WTC11 (cell line): Measurements from ENCODE around the gene GRM5. TPM values are rescaled to one million over a fixed set of nuclear protein-coding genes. Genes with fewer than 3 reads are reported as not detected.
"Not testable (repeated sequence)": the region's sequence is repeated elsewhere in the genome, so short reads cannot be mapped to it uniquely, and the experiment has no call there.

Source experiments
- ATAC-seq: fragments of 200-7000 bp; cut with Tn5 transposase; 2 replicates; pipeline ENCODE4 v1.10.0; 2021; ENCODE audit warnings: mild to moderate bottlenecking, moderate library complexity
- CTCF ChIA-PET: fragments of 300-600 bp; sonication (Branson Sonifier 250); formaldehyde crosslinking; loops from one replicate; lab custom pipeline; 2021; ENCODE audit warnings: antibody characterized with exemption; lab: Charles Lee
- POLR2A ChIA-PET: fragments of 350-600 bp; sonication (Branson Sonifier 250); formaldehyde crosslinking; loops from one replicate; lab custom pipeline; 2021; ENCODE audit warnings: antibody characterized with exemption; lab: Charles Lee
- DNase-seq: peaks from one replicate; pipeline ENCODE4 v3.0.0; 2021; ENCODE audit warnings: low spot score
- H3K27ac Mint-ChIP-seq: 2 replicates; pipeline ENCODE4 v1.8.0; 2021; ENCODE audit warnings: mixed read lengths
- H3K27me3 Mint-ChIP-seq: 2 replicates; pipeline ENCODE4 v1.8.0; 2021; ENCODE audit warnings: low read depth, mild to moderate bottlenecking, moderate library complexity, mixed read lengths
- H3K36me3 Mint-ChIP-seq: 2 replicates; pipeline ENCODE4 v1.8.0; 2021; ENCODE audit warnings: mixed read lengths
- H3K4me1 Mint-ChIP-seq: 2 replicates; pipeline ENCODE4 v1.8.0; 2022; ENCODE audit warnings: mixed read lengths
- H3K4me3 Mint-ChIP-seq: 2 replicates; pipeline ENCODE4 v1.8.0; 2021; ENCODE audit warnings: mild to moderate bottlenecking, moderate library complexity, mixed read lengths
- H3K9me3 Mint-ChIP-seq: 2 replicates; pipeline ENCODE4 v1.8.0; 2021; ENCODE audit warnings: mixed read lengths
- ATF1 ChIP-seq: sonication (generic); formaldehyde crosslinking; IDR thresholded peaks from 2 replicates; pipeline ENCODE4 v1.8.1; 2023; ENCODE audit warnings: mild to moderate bottlenecking, moderate library complexity, missing genetic modification reagents
- E2F4 ChIP-seq: sonication (generic); formaldehyde crosslinking; IDR thresholded peaks from 2 replicates; pipeline ENCODE4 v1.8.1; 2022; ENCODE audit warnings: low read depth, mild to moderate bottlenecking, moderate library complexity, missing genetic modification reagents, borderline replicate concordance
- ESRRA ChIP-seq: sonication (generic); formaldehyde crosslinking; IDR thresholded peaks from 2 replicates; pipeline ENCODE4 v1.8.1; 2022; ENCODE audit warnings: mild to moderate bottlenecking, missing genetic modification reagents, borderline replicate concordance
- GABPB1 ChIP-seq: sonication (generic); formaldehyde crosslinking; IDR thresholded peaks from 2 replicates; pipeline ENCODE4 v1.8.1; 2023; ENCODE audit warnings: mild to moderate bottlenecking, missing genetic modification reagents
- NR1H2 ChIP-seq: sonication (generic); formaldehyde crosslinking; IDR thresholded peaks from 2 replicates; pipeline ENCODE4 v1.9.0; 2021; ENCODE audit warnings: mild to moderate bottlenecking, moderate library complexity, missing genetic modification reagents
- NR2C2 ChIP-seq: sonication (generic); formaldehyde crosslinking; IDR thresholded peaks from 2 replicates; pipeline ENCODE4 v1.8.0; 2022; ENCODE audit warnings: mild to moderate bottlenecking, missing genetic modification reagents
- RORB ChIP-seq: fragments of 250-450 bp; sonication (Bioruptor Pico); IDR thresholded peaks from 2 replicates; pipeline ENCODE4 v1.9.0; 2021; ENCODE audit warnings: mild to moderate bottlenecking
- SP1 ChIP-seq: sonication (generic); formaldehyde crosslinking; conservative IDR thresholded peaks from 2 replicates; pipeline ENCODE4 v1.8.1; 2022; ENCODE audit warnings: missing genetic modification reagents
- ZNF425 ChIP-seq: fragments of 250-450 bp; sonication (Bioruptor Pico); conservative IDR thresholded peaks from 2 replicates; pipeline ENCODE4 v1.9.0; 2021; ENCODE audit warnings: mild to moderate bottlenecking
- total RNA-seq: library from RNA; stranded (reverse); gene quantifications from 3 replicates; pipeline ENCODE4 v1.2.3, GENCODE V29; 2021
- TF ChIP-seq, protein P1 (sequence below): fragments of 250-450 bp; sonication (Bioruptor Pico); IDR thresholded peaks from 2 replicates; pipeline ENCODE4 v2.1.2; 2022; ENCODE audit warnings: mild to moderate bottlenecking, moderate library complexity
- TF ChIP-seq, protein P2 (sequence below): sonication (generic); formaldehyde crosslinking; conservative IDR thresholded peaks from 2 replicates; pipeline ENCODE4 v1.8.1; 2023; ENCODE audit warnings: mild to moderate bottlenecking, low read depth, missing genetic modification reagents, moderate library complexity
- TF ChIP-seq, protein P3 (sequence below): sonication (generic); formaldehyde crosslinking; IDR thresholded peaks from 2 replicates; pipeline ENCODE4 v1.8.0; 2022; ENCODE audit warnings: mild to moderate bottlenecking, missing genetic modification reagents

The GRM5 gene
- total RNA-seq, 1 experiment from 2014 or later, result 0.13 TPM

DNA sequence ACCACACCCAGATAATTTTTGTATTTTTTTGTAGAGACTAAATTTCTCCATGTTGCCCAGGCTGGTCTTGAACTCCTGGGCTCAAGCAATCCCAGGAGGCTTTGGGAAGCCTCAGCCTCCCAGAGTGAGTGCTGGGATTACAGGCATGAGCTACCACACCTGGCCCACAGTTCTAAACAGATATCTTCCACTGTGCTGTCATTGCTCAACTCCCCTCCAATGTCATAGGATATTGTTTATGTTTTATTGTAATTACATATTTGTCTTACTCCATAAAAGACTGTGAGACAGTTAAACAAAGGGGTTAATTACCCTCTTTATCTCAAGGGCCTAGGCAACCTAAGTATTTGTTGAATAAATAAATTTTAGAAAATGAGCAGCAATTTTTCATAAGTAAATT, 204.2 kb downstream of the GRM5 start (continued):
- no peak for TF ChIP-seq E2F4 (CRISPR knock-in tag)

GRCh38 chr11:88860431-88860830, 205.4 kb downstream of the GRM5 start:
- H3K9me3 Mint-ChIP-seq, CTCF ChIA-PET, H3K4me1 Mint-ChIP-seq, H3K27ac Mint-ChIP-seq, DNase-seq, POLR2A ChIA-PET, H3K36me3 Mint-ChIP-seq, H3K4me3 Mint-ChIP-seq, H3K27me3 Mint-ChIP-seq: not testable (repeated sequence)
- peak; percentile 38; the same call in 1 of the 2 replicates for ATAC-seq

DNA sequence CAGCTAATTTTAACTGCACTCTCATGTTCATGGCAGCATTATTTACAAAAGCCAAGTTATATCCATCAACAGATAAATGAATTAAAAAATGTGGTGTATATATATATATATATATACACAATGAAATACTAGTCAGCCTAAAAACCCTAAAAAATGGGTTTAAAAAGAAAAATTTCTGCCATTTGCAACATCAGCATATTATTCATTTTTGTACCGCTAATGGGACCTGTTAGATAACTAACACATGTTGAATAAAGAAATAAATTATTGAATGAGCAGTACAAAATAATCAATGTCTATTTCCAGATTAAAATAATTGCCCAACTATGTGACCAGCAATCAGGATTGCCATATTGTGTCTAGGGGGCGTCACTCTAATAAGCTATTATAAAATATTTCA, 211.8 kb downstream of the GRM5 start:
- H3K9me3 Mint-ChIP-seq, DNase-seq, H3K36me3 Mint-ChIP-seq, H3K27me3 Mint-ChIP-seq, POLR2A ChIA-PET, ATAC-seq, H3K4me1 Mint-ChIP-seq, H3K27ac Mint-ChIP-seq, H3K4me3 Mint-ChIP-seq: not testable (repeated sequence)
- CTCF ChIA-PET, result interaction anchor here (0.6 kb wide), 1 partner anchor 801 kb away, joined by 3 read pairs; no protein-coding TSS in a partner anchor

DNA sequence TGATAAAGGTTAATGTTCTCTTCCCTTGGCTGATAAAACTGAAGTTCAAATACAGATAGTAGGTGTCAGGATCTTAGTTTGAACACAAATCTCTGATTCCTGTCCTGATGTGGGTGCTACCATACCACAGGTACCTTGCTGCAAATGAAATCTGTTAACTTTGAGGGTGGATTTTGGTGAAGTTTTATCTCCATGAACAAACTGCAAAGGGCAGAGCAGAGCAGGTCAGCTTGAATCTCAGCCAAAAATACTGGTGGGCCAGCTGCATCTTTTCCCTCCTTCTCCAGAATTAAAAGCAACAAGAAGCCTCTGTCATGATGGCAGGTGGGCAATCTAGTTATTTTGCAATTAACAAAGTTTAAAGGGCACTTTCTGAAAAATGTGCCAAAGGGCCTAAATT, 214.2 kb downstream of the GRM5 start:
- H3K9me3 Mint-ChIP-seq, H3K36me3 Mint-ChIP-seq, H3K27ac Mint-ChIP-seq, DNase-seq, H3K27me3 Mint-ChIP-seq, H3K4me3 Mint-ChIP-seq, ATAC-seq, H3K4me1 Mint-ChIP-seq, POLR2A ChIA-PET, CTCF ChIA-PET: not testable (repeated sequence)

GRCh38 chr11:88849773-88850172, 216.0 kb downstream of the GRM5 start:
- H3K27me3 Mint-ChIP-seq, H3K27ac Mint-ChIP-seq, H3K36me3 Mint-ChIP-seq, CTCF ChIA-PET, H3K4me3 Mint-ChIP-seq, POLR2A ChIA-PET, ATAC-seq, DNase-seq, H3K4me1 Mint-ChIP-seq, H3K9me3 Mint-ChIP-seq: not testable (repeated sequence)

DNA sequence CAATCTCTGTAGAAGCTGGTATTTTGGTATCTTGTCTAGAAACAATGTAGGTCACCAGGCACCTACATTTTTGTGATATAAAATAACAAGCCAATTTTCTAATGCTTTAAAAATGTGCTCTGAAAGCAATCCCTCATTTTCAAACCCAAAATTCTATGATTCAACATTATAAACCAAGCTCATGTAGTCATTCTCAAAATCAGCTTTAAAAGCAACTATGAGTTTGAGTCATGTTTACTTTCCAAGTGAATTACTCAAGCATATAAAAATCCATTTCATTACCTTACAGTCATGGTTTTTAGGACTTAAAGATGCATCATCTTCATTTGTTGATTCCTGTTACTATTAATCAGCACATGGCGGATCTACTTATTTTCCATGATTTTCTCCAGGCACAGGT, 216.4 kb downstream of the GRM5 start:
- no peak for ATAC-seq
- no peak overlapping the region for H3K4me3 Mint-ChIP-seq
- no peak for TF ChIP-seq NR1H2 (CRISPR knock-in tag)
- TF ChIP-seq, protein P1, sequence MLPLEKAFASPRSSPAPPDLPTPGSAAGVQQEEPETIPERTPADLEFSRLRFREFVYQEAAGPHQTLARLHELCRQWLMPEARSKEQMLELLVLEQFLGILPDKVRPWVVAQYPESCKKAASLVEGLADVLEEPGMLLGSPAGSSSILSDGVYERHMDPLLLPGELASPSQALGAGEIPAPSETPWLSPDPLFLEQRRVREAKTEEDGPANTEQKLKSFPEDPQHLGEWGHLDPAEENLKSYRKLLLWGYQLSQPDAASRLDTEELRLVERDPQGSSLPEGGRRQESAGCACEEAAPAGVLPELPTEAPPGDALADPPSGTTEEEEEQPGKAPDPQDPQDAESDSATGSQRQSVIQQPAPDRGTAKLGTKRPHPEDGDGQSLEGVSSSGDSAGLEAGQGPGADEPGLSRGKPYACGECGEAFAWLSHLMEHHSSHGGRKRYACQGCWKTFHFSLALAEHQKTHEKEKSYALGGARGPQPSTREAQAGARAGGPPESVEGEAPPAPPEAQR (CRISPR knock-in tag), result no peak
- TF ChIP-seq ZNF425 (CRISPR knock-in tag), result no peak
- TF ChIP-seq ATF1, result no peak
- TF ChIP-seq ESRRA, result no peak
- no peak for TF ChIP-seq GABPB1 (CRISPR knock-in tag)
- TF ChIP-seq, protein P2, sequence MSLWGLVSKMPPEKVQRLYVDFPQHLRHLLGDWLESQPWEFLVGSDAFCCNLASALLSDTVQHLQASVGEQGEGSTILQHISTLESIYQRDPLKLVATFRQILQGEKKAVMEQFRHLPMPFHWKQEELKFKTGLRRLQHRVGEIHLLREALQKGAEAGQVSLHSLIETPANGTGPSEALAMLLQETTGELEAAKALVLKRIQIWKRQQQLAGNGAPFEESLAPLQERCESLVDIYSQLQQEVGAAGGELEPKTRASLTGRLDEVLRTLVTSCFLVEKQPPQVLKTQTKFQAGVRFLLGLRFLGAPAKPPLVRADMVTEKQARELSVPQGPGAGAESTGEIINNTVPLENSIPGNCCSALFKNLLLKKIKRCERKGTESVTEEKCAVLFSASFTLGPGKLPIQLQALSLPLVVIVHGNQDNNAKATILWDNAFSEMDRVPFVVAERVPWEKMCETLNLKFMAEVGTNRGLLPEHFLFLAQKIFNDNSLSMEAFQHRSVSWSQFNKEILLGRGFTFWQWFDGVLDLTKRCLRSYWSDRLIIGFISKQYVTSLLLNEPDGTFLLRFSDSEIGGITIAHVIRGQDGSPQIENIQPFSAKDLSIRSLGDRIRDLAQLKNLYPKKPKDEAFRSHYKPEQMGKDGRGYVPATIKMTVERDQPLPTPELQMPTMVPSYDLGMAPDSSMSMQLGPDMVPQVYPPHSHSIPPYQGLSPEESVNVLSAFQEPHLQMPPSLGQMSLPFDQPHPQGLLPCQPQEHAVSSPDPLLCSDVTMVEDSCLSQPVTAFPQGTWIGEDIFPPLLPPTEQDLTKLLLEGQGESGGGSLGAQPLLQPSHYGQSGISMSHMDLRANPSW, result no peak
- TF ChIP-seq, protein P3, sequence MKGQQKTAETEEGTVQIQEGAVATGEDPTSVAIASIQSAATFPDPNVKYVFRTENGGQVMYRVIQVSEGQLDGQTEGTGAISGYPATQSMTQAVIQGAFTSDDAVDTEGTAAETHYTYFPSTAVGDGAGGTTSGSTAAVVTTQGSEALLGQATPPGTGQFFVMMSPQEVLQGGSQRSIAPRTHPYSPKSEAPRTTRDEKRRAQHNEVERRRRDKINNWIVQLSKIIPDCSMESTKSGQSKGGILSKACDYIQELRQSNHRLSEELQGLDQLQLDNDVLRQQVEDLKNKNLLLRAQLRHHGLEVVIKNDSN (CRISPR knock-in tag), result no peak
- no peak for TF ChIP-seq RORB (CRISPR knock-in tag)
- TF ChIP-seq E2F4 (CRISPR knock-in tag), result no peak
- no peak for TF ChIP-seq NR2C2
- TF ChIP-seq SP1 (CRISPR knock-in tag), result no peak

More for the DNA sequence above, 216.4 kb downstream of the GRM5 start:
- ChIA-PET POLR2A (no interaction called here), CTCF (no interaction called here)
- Mint-ChIP-seq H3K27me3 (no peaks in the 10 kb centered on the region), H3K27ac (no peak overlapping the region), H3K9me3 (no peaks in the 10 kb centered on the region), H3K4me1 (no peaks in the 10 kb centered on the region), H3K36me3 (no peaks in the 10 kb centered on the region)
- no peak for DNase-seq
